Heart left ventricle (tissue), 16 donors: ENCODE measurements around the gene RCN2. TPM values are rescaled to one million over a fixed set of nuclear protein-coding genes. Genes with fewer than 3 reads are reported as not detected.
"Not testable (repeated sequence)": the region's sequence is repeated elsewhere in the genome, so short reads cannot be mapped to it uniquely, and the experiment has no call there.

Experiments used
- ATAC-seq, 4 donors: fragments of 200-7000 bp; cut with Tn5 transposase; one replicate each; pipeline ENCODE4 v1.9.1; 2020 to 2022; ENCODE audit warnings: moderate library complexity in 4 of 4, mild to moderate bottlenecking in 3 of 4, moderate number of reproducible peaks in 1 of 4
- DNase-seq, 5 donors: peaks; one replicate each; pipeline ENCODE4 v3.0.0-alpha.2; 2020
- H3K27ac ChIP-seq, 12 donors: fragments of 200-600 bp; sonication (generic) in 4 of 12; one replicate each; pipeline versions ENCODE4 v1.5.0 to v1.8.0; 2016 to 2022; ENCODE audit warnings: mild to moderate bottlenecking in 2 of 12
- H3K27me3 ChIP-seq, 9 donors: fragments of 200-600 bp; sonication (generic) in 2 of 9; one replicate each; pipeline versions ENCODE4 v1.5.1 to v1.8.0; 2016 to 2022; ENCODE audit warnings: mild to moderate bottlenecking in 3 of 9
- H3K36me3 ChIP-seq, 9 donors: fragments of 200-600 bp; sonication (generic) in 2 of 9; one replicate each; pipeline versions ENCODE4 v1.5.0 to v1.8.0; 2018 to 2022; ENCODE audit warnings: mild to moderate bottlenecking in 2 of 9
- H3K4me1 ChIP-seq, 12 donors: fragments of 200-600 bp; sonication (generic) in 4 of 12; one replicate each; pipeline versions ENCODE4 v1.5.0 to v1.8.0; 2016 to 2022; ENCODE audit warnings: mild to moderate bottlenecking in 3 of 12
- H3K4me3 ChIP-seq, 12 donors: fragments of 200-600 bp; sonication (generic) in 4 of 12; one replicate each; pipeline versions ENCODE4 v1.5.0 to v1.8.0; 2017 to 2022; ENCODE audit warnings: mild to moderate bottlenecking in 9 of 12, moderate library complexity in 4 of 12
- H3K9me3 ChIP-seq, 12 donors: fragments of 200-600 bp; sonication (generic) in 4 of 12; one replicate each; pipeline versions ENCODE4 v1.5.0 to v1.8.0; 2016 to 2022; ENCODE audit warnings: mild to moderate bottlenecking in 1 of 12
- POLR2A ChIP-seq, 2 donors: fragments of 450-650 bp; IDR thresholded peaks; one replicate each; pipeline ENCODE4 v1.6.1; 2017; ENCODE audit warnings: antibody characterized with exemption in 2 of 2, mild to moderate bottlenecking in 2 of 2, moderate library complexity in 2 of 2
- WGBS, 4 donors: extraction: QIAGEN DNeasy Blood & Tissue Kit in 2 of 4; methylation state at CpG; one replicate each; pipeline versions ENCODE4 v1.1.5 to v1.1.7; 2013 to 2018; 5-methylcytosine and 5-hydroxymethylcytosine counted together
- intact Hi-C, 10 donors: fragments of 100-400 bp; cut with DNase I; formaldehyde crosslinking; loops; one replicate each; pipeline versions ENCODE4 v1.11.1 to v1.14.2; 2022
- long read RNA-seq, 3 donors: library from polyadenylated mRNA; unstranded; transcript quantifications; one replicate each; pipeline ENCODE4 v2.0.0, GENCODE V29; 2020 to 2021
- polyA plus RNA-seq, 2 donors: library from polyadenylated mRNA; stranded (reverse); fragments of 200-250 nt; gene quantifications; one replicate each; pipeline ENCODE4 v1.2.3, GENCODE V29; 2013
- total RNA-seq, 9 donors: library from RNA; depleted of rRNA in 2 of 9; stranded (reverse); fragments of >200 nt in 2 of 9; fragmentation: NEBNext Ultra II Directional in 3 of 9; extraction: Animal tissue kit (Norgen Biotek cat#: 25700) in 3 of 9; gene quantifications; one replicate each; pipeline versions ENCODE4 v1.1.0 to v1.2.4, GENCODE V29; 2016 to 2023
- TF ChIP-seq, protein P1 (sequence below), 12 donors: fragments of 200-600 bp; sonication (generic) in 4 of 12; IDR thresholded peaks; one replicate each; pipeline versions ENCODE4 v1.5.0 to v1.8.0; 2018 to 2022; ENCODE audit warnings: antibody characterized with exemption in 12 of 12, mild to moderate bottlenecking in 5 of 12
- donor health status: ischemic (EF 13 %, LVEDD 7.1; RV severe dilation, severe dysfunction).
- donor health status: healthy with polysubstance abuse.
- donor health status: DM: no; HTN: yes; CAD: no.
- donor health status: DM: no; HTN: no; CAD: no.
- donor health status: ischemic (EF 25% LVEDD 6.9; RV normal size, moderate dysfunction).
- donor health status: ischemic (EF 25% LVEDD 5.7; RV mildly dilated, moderate dysfunction).
- donor health status: healthy.
- donor health status: DM: yes; HTN: yes; CAD: no.
- donor health status: ischemic (EF 35%, LVEDD 5.7; RV mildly dilated, moderate dysfunction).
- donor health status: nonischemic (EF 11% LVEDD 7.7; RV severe dilation, severe dysfunction).
- donor health status: DM: yes; HTN: yes; CAD: no.
- donor health status: PGD.
- donor health status: ischemic (EF 29% LVEDD 5.4; RV normal size, mild dysfunction).
- donor health status: nonischemic (EF 23%, LVEDD 6.1; RV moderate dilation, normal function).

Gene RCN2, protein sequence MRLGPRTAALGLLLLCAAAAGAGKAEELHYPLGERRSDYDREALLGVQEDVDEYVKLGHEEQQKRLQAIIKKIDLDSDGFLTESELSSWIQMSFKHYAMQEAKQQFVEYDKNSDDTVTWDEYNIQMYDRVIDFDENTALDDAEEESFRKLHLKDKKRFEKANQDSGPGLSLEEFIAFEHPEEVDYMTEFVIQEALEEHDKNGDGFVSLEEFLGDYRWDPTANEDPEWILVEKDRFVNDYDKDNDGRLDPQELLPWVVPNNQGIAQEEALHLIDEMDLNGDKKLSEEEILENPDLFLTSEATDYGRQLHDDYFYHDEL
- total RNA-seq (10 to 100 TPM; 22.2 to 32.9 (median 28.7) TPM), polyA plus RNA-seq (10 to 100 TPM; 17.3 to 38.6 TPM)
- long read RNA-seq, donor 1, full-length matches to known transcripts: 105 of 111 reads
- long read RNA-seq, donor 1, partial matches to known transcripts: 2 of 111 reads
- long read RNA-seq, donor 1, other reads (novel, unspliced or antisense): 4 of 111 reads
- long read RNA-seq, donor 2, full-length matches to known transcripts: 122 of 124 reads
- long read RNA-seq, donor 2, partial matches to known transcripts: 2 of 124 reads
- long read RNA-seq, donor 2, other reads (novel, unspliced or antisense): 0 of 124 reads
- long read RNA-seq, donor 3, full-length matches to known transcripts: 65 of 68 reads
- long read RNA-seq, donor 3, partial matches to known transcripts: 0 of 68 reads
- long read RNA-seq, donor 3, other reads (novel, unspliced or antisense): 3 of 68 reads

DNA sequence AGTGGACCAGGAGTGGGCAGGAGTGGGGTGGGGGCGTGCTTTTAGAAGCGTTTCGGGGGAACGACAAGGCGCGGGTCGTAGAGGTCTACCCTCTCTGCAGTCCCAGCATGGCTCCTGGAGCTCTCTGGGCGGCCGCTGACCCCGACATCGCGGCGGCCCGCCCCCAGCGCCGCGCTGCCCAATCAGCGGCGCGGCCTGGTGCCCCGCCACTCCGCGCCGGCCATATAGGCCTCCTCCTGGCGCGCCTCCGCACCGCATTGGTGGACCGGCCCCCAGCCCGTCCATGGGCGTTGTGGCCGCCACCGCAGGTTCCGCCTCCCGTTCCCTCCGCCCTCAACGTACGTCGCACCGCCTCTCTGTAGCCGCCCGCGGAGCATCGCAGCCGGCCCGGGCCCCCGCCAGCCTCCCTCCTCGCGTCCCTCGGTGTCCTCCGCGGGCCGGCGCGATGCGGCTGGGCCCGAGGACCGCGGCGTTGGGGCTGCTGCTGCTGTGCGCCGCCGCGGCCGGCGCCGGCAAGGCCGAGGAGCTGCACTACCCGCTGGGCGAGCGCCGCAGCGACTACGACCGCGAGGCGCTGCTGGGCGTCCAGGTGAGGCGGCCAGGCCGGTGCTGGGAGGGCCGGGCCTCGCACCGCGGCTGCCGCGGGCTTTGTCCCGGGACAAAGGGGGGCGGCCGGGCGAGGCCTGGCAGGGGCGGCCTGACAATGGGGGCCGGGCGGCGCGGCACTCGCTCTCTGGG lies at the start of gene RCN2:
RCN2 (plus strand) TSS at position 353 of the 738 bp plus-strand sequence; CDS start at position 446, 93 bp downstream.
- intact Hi-C loops: loop anchor here in 1 of 10 donors (2.0 kb wide), 1 partner anchor 27 kb away; the partner anchor contains the start of gene SCAPER
- ATAC-seq (peak; percentile 100), DNase-seq (peak; percentile 96 to 98 (median 97))
- no peaks in the 10 kb centered on the region for H3K9me3 ChIP-seq
- no peaks in the 10 kb centered on the region for H3K27me3 ChIP-seq
- H3K4me3 ChIP-seq: peak within 1 kb of the TSS; percentile 56 to 100 (median 78)
- H3K36me3 ChIP-seq: peaks cover 0 to 38% (median 23%) of the 10 kb centered on the region in 9 donors
- H3K27ac ChIP-seq: peak within 1 kb of the TSS in 11 of 12 donors; percentile 72 to 91 (median 79)
- TF ChIP-seq, protein P1, sequence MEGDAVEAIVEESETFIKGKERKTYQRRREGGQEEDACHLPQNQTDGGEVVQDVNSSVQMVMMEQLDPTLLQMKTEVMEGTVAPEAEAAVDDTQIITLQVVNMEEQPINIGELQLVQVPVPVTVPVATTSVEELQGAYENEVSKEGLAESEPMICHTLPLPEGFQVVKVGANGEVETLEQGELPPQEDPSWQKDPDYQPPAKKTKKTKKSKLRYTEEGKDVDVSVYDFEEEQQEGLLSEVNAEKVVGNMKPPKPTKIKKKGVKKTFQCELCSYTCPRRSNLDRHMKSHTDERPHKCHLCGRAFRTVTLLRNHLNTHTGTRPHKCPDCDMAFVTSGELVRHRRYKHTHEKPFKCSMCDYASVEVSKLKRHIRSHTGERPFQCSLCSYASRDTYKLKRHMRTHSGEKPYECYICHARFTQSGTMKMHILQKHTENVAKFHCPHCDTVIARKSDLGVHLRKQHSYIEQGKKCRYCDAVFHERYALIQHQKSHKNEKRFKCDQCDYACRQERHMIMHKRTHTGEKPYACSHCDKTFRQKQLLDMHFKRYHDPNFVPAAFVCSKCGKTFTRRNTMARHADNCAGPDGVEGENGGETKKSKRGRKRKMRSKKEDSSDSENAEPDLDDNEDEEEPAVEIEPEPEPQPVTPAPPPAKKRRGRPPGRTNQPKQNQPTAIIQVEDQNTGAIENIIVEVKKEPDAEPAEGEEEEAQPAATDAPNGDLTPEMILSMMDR (IDR thresholded peaks at IDR 0.05): peak in 3 of 12 donors; percentile 18 to 23 (median 19)
- peak; percentile 81 to 97 for TF ChIP-seq POLR2A (IDR thresholded peaks at IDR 0.05)
- H3K4me1 ChIP-seq: peaks cover 0 to 19% (median 10%) of the 10 kb centered on the region in 12 donors
- WGBS, 4 donors: 0% methylated on average over 26 to 96 of the region's 96 CpGs

DNA sequence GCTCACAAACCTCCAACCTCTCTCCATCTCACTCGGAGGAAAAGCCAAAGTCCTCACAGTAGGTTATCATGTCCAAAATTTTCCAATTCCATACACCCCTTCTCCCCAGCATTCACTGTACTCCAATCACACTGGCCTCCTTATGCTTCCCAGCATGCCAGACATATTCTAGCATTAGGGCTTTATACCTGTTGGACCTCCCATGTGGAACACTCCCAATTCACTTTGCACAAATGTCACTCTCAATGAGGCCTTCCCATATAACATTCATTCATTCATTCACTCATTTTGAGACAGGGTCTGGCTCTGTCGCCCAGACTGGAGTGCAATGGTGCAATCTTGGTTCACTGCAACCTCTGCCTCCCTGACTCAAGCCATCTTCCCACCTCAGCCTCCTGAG lies 46.3 kb upstream of the RCN2 start:
- intact Hi-C loops: no loop called here
- no peak for DNase-seq
- H3K4me1 ChIP-seq: no peaks in the 10 kb centered on the region
- H3K4me3 ChIP-seq: no peak overlapping the region
- no peak for ATAC-seq
- no peak for TF ChIP-seq POLR2A (IDR thresholded peaks at IDR 0.05)
- TF ChIP-seq, protein P1 (IDR thresholded peaks at IDR 0.05): no peak
- no peaks in the 10 kb centered on the region for H3K27me3 ChIP-seq
- peaks cover 0 to 4% (median 0%) of the 10 kb centered on the region in 12 donors for H3K9me3 ChIP-seq
- no peak overlapping the region for H3K27ac ChIP-seq
- 93 to 99% (median 97%) methylated on average over 2 of the region's 2 CpGs for WGBS, 4 donors
- H3K36me3 ChIP-seq: peaks cover 0 to 34% (median 17%) of the 10 kb centered on the region in 9 donors

- Histone ChIP-seq H3K9me3 (peaks cover 0 to 16% (median 0%) of the 10 kb centered on the region in 12 donors), H3K36me3 (peaks cover 0 to 12% (median 10%) of the 10 kb centered on the region in 9 donors)
- ATAC-seq, intact Hi-C loops, H3K27me3 ChIP-seq, DNase-seq, H3K4me1 ChIP-seq, H3K27ac ChIP-seq, H3K4me3 ChIP-seq: not testable (repeated sequence)
- 88 to 93% (median 92%) methylated on average over 14 of the region's 14 CpGs for WGBS, 4 donors
Observed at GRCh38 chr15:76887280-76888141, 44.0 kb upstream of the RCN2 start.

- H3K4me1 ChIP-seq, H3K36me3 ChIP-seq, intact Hi-C loops, H3K27ac ChIP-seq, ATAC-seq, DNase-seq, H3K27me3 ChIP-seq, H3K4me3 ChIP-seq: not testable (repeated sequence)
- 95 to 98% (median 97%) methylated on average over 5 of the region's 5 CpGs for whole genome bisulfite sequencing, 4 donors
- peaks cover 0 to 22% (median 0%) of the 10 kb centered on the region in 12 donors for H3K9me3 ChIP-seq
Observed at GRCh38 chr15:76892836-76893235, 38.7 kb upstream of the RCN2 start.
